Left lobe of liver (tissue), 2 donors: ENCODE measurements around the gene AGPAT3. TPM values are rescaled to one million over a fixed set of nuclear protein-coding genes. Genes with fewer than 3 reads are reported as not detected.

ENCODE experiments used
- ATAC-seq: fragments of 200-7000 bp; cut with Tn5 transposase; one replicate; pipeline ENCODE4 v1.9.1; 2020; ENCODE audit warnings: mild to moderate bottlenecking, moderate library complexity
- DNase-seq: peaks from one replicate; pipeline ENCODE4 v3.0.0-alpha.2; 2020; ENCODE audit warnings: low spot score
- total RNA-seq: library from RNA; stranded (reverse); gene quantifications from one replicate; pipeline ENCODE4 v1.2.1, GENCODE V29; 2021
- donor health status: DM: no; HTN: no; CAD: no; lungs with moderate emphysema.
- donor health status: DM: no; HTN: yes; CAD: no.

AGPAT3 gene
- total RNA-seq, 1 donor from 2014 or later: 127 TPM

- ATAC-seq (no peak), DNase-seq (no peak)
Observed at GRCh38 chr21:43934716-43935705, 70.0 kb downstream of the AGPAT3 start.

GRCh38 chr21:43935711-43936110, 70.7 kb downstream of the AGPAT3 start:
- DNase-seq (no peak), ATAC-seq (no peak)

- no peak for DNase-seq
- no peak for ATAC-seq
Observed at GRCh38 chr21:43936247-43936967, 71.4 kb downstream of the AGPAT3 start.

- ATAC-seq: no peak
- DNase-seq: no peak
Observed at GRCh38 chr21:43937051-43937832, 72.2 kb downstream of the AGPAT3 start.

- DNase-seq (no peak), ATAC-seq (no peak)
Observed at GRCh38 chr21:43937891-43938309, 72.9 kb downstream of the AGPAT3 start.

GRCh38 chr21:43938751-43939442, 73.9 kb downstream of the AGPAT3 start:
- DNase-seq (peak; percentile 79), ATAC-seq (peak; percentile 90)

GRCh38 chr21:43939443-43940328, 74.7 kb downstream of the AGPAT3 start:
- no peak for ATAC-seq

GRCh38 chr21:43940329-43941050, 75.5 kb downstream of the AGPAT3 start:
- DNase-seq (no peak), ATAC-seq (peak; percentile 33)

More at GRCh38 chr21:43939443-43940328, 74.7 kb downstream of the AGPAT3 start:
- DNase-seq: no peak

GRCh38 chr21:43942201-43942600, 77.2 kb downstream of the AGPAT3 start:
- no peak for ATAC-seq
- DNase-seq: no peak

- no peak for DNase-seq
- no peak for ATAC-seq
Observed at GRCh38 chr21:43942621-43943020, 77.6 kb downstream of the AGPAT3 start.

- DNase-seq (no peak), ATAC-seq (no peak)
Observed at GRCh38 chr21:43943512-43944077, 78.6 kb downstream of the AGPAT3 start.

GRCh38 chr21:43944078-43944633, 79.1 kb downstream of the AGPAT3 start:
- DNase-seq (no peak), ATAC-seq (no peak)

GRCh38 chr21:43944757-43945156, 79.7 kb downstream of the AGPAT3 start:
- ATAC-seq: peak; percentile 17

GRCh38 chr21:43948740-43949498, 83.9 kb downstream of the AGPAT3 start:
- DNase-seq: no peak
- no peak for ATAC-seq

More at GRCh38 chr21:43944757-43945156, 79.7 kb downstream of the AGPAT3 start:
- no peak for DNase-seq

- ATAC-seq: no peak
- no peak for DNase-seq
Observed at GRCh38 chr21:43949499-43950208, 84.6 kb downstream of the AGPAT3 start.

GRCh38 chr21:43950481-43950880, 85.5 kb downstream of the AGPAT3 start:
- no peak for ATAC-seq
- no peak for DNase-seq

GRCh38 chr21:43950936-43951335, 85.9 kb downstream of the AGPAT3 start:
- DNase-seq (no peak), ATAC-seq (no peak)
